Natural killer cell (primary cell): Measurements from ENCODE around the gene SCNN1A. TPM values are rescaled to one million over a fixed set of nuclear protein-coding genes. Genes with fewer than 3 reads are reported as not detected.
A peak's percentile ranks its signal among the peaks of the same experiment; 100 is the strongest.
"Not testable (repeated sequence)": the region's sequence is repeated elsewhere in the genome, so short reads cannot be mapped to it uniquely, and the experiment has no call there.

Source experiments
- ATAC-seq, 3 donors: fragments of 150-1000 bp in 2 of 3; fragments of 200-7000 bp in 1 of 3; cut with Tn5 transposase; 1 replicate in 1 of 3; 2 replicates in 2 of 3; pipeline ENCODE4 v1.10.0; 2021; ENCODE audit warnings: mild to moderate bottlenecking in 2 of 3, moderate library complexity in 2 of 3
- DNase-seq, 2 donors: peaks; one replicate each; pipeline versions ENCODE4 v3.0.0 to v3.0.0-alpha.2; 2013 to 2021; ENCODE audit warnings: mixed read lengths in 1 of 2
- H3K27ac ChIP-seq: one replicate; pipeline ENCODE4 v1.5.1; 2013; ENCODE audit warnings: mild to moderate bottlenecking, low read length
- H3K27me3 ChIP-seq: one replicate; pipeline ENCODE4 v1.6.1; 2013; ENCODE audit warnings: low read length; ENCODE audit not compliant: control insufficient read depth, insufficient read depth
- H3K36me3 ChIP-seq: one replicate; pipeline ENCODE4 v1.6.1; 2013; ENCODE audit warnings: low read length; ENCODE audit not compliant: control insufficient read depth, insufficient read depth
- H3K4me1 ChIP-seq: one replicate; pipeline ENCODE4 v1.6.1; 2013; ENCODE audit warnings: low read length; ENCODE audit not compliant: control insufficient read depth, insufficient read depth
- H3K4me3 ChIP-seq: one replicate; pipeline ENCODE4 v1.5.1; 2013; ENCODE audit warnings: low read length
- H3K9me3 ChIP-seq: one replicate; pipeline ENCODE4 v1.6.1; 2013; ENCODE audit warnings: low read length; ENCODE audit not compliant: control insufficient read depth, insufficient read depth
- H3K27ac Mint-ChIP-seq, 2 donors: one replicate each; pipeline ENCODE4 v1.8.0; 2022; ENCODE audit warnings: mild to moderate bottlenecking in 2 of 2, mixed read lengths in 2 of 2, moderate library complexity in 1 of 2
- H3K27me3 Mint-ChIP-seq, 2 donors: one replicate each; pipeline ENCODE4 v1.8.0; 2022; ENCODE audit warnings: low read depth in 2 of 2, mixed read lengths in 2 of 2
- H3K36me3 Mint-ChIP-seq: one replicate; pipeline ENCODE4 v1.8.0; 2022; ENCODE audit warnings: mixed read lengths
- H3K4me1 Mint-ChIP-seq, 2 donors: one replicate each; pipeline ENCODE4 v1.8.0; 2022; ENCODE audit warnings: mixed read lengths in 2 of 2
- H3K4me3 Mint-ChIP-seq: one replicate; pipeline ENCODE4 v1.8.0; 2022; ENCODE audit warnings: mild to moderate bottlenecking, moderate library complexity, mixed read lengths
- H3K9me3 Mint-ChIP-seq, 2 donors: one replicate each; pipeline ENCODE4 v1.8.0; 2022; ENCODE audit warnings: mixed read lengths in 2 of 2
- WGBS: methylation state at CpG from one replicate; pipeline ENCODE4 v1.1.7; 2013; ENCODE audit warnings: missing lambda C conversion rate; ENCODE audit not compliant: insufficient coverage; 5-methylcytosine and 5-hydroxymethylcytosine counted together
- intact Hi-C: fragments of 100-400 bp; cut with micrococcal nuclease; formaldehyde crosslinking; loops from one replicate; pipeline ENCODE4 v1.14.2; 2022
- total RNA-seq, 4 donors: library from RNA; stranded (reverse); fragments of 120-200 nt in 1 of 4; gene quantifications; one replicate each; pipeline versions ENCODE4 v1.2.3 to v1.2.4, GENCODE V29; 2013 to 2022
- TF ChIP-seq, protein P1 (sequence below): fragments of 200-600 bp; IDR thresholded peaks from one replicate; pipeline ENCODE4 v1.8.0; 2022; ENCODE audit warnings: antibody characterized with exemption

Gene SCNN1A
- total RNA-seq, 3 donors from 2014 or later (not counting 1 experiment from before 2014, with no cell fraction given), result 1.5 to 3.0 (median 1.5) TPM

GRCh38 chr12:6345319-6346091, 29.9 kb downstream of the SCNN1A start:
- H3K4me1 ChIP-seq, result peaks cover 54% of the 10 kb centered on the region
- H3K36me3 Mint-ChIP-seq, result no peaks in the 10 kb centered on the region
- H3K27ac Mint-ChIP-seq, result peak overlapping the region; percentile 57 to 88
- no peaks in the 10 kb centered on the region for H3K9me3 ChIP-seq
- peaks cover 38 to 57% of the 10 kb centered on the region in 2 donors for H3K4me1 Mint-ChIP-seq
- H3K27ac ChIP-seq, result no peak overlapping the region
- peak in 2 of 3 donors; percentile 56 to 65 for ATAC-seq
- intact Hi-C loops, result no loop called here
- H3K36me3 ChIP-seq, result no peaks in the 10 kb centered on the region
- H3K27me3 Mint-ChIP-seq, result no peaks in the 10 kb centered on the region
- peak in 1 of 2 donors; percentile 47 for DNase-seq
- peak overlapping the region; percentile 43 for H3K4me3 Mint-ChIP-seq
- H3K9me3 Mint-ChIP-seq, result no peaks in the 10 kb centered on the region
- WGBS, result 50% methylated on average over 8 of the region's 10 CpGs
- H3K4me3 ChIP-seq, result no peak overlapping the region
- TF ChIP-seq, protein P1, sequence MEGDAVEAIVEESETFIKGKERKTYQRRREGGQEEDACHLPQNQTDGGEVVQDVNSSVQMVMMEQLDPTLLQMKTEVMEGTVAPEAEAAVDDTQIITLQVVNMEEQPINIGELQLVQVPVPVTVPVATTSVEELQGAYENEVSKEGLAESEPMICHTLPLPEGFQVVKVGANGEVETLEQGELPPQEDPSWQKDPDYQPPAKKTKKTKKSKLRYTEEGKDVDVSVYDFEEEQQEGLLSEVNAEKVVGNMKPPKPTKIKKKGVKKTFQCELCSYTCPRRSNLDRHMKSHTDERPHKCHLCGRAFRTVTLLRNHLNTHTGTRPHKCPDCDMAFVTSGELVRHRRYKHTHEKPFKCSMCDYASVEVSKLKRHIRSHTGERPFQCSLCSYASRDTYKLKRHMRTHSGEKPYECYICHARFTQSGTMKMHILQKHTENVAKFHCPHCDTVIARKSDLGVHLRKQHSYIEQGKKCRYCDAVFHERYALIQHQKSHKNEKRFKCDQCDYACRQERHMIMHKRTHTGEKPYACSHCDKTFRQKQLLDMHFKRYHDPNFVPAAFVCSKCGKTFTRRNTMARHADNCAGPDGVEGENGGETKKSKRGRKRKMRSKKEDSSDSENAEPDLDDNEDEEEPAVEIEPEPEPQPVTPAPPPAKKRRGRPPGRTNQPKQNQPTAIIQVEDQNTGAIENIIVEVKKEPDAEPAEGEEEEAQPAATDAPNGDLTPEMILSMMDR, result no peak
- no peaks in the 10 kb centered on the region for H3K27me3 ChIP-seq

DNA sequence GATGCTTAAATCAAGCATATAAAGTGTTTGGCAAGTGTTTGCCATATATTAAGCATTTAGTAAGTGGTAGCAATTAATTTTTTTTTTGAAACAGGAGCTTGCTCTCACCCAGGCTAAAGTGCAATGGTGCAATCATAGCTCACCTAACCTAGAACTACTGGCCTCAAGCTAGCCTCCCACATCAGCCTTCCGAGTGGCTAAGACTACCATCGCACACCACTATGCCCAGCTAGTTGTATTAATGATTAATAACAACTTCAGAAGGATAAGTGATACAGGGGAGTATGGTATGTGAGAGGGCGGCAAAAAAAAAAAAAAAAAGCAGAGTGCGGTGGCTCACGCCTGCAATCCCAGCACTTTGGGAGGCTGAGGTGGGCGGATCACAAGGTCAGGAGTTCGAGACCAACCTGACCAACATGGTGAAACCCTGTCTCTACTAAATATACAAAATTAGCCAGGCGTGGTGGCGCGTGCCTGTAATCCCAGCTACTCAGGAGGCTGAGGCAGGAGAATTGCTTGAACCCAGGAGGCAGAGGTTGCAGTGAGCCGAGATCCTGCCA, 31.2 kb downstream of the SCNN1A start:
- H3K4me3 Mint-ChIP-seq, H3K27ac ChIP-seq, H3K36me3 Mint-ChIP-seq, H3K9me3 ChIP-seq, H3K27me3 Mint-ChIP-seq, ATAC-seq, H3K27me3 ChIP-seq, H3K4me3 ChIP-seq, H3K36me3 ChIP-seq, H3K9me3 Mint-ChIP-seq, intact Hi-C loops, DNase-seq: not testable (repeated sequence)
- peaks cover 38 to 57% of the 10 kb centered on the region in 2 donors for H3K4me1 Mint-ChIP-seq
- H3K27ac Mint-ChIP-seq, result peak overlapping the region in 1 of 2 donors; percentile 27
- 93% methylated on average over 9 of the region's 11 CpGs for WGBS
- peaks cover 65% of the 10 kb centered on the region for H3K4me1 ChIP-seq

GRCh38 chr12:6343518-6343917, 31.8 kb downstream of the SCNN1A start:
- intact Hi-C loops, result no loop called here
- Mint-ChIP-seq H3K27me3 (no peaks in the 10 kb centered on the region), H3K9me3 (no peaks in the 10 kb centered on the region), H3K27ac (no peak overlapping the region), H3K36me3 (no peaks in the 10 kb centered on the region), H3K4me1 (peaks cover 38 to 57% of the 10 kb centered on the region in 2 donors), H3K4me3 (no peak overlapping the region)
- Histone ChIP-seq H3K9me3 (no peaks in the 10 kb centered on the region), H3K27me3 (no peaks in the 10 kb centered on the region), H3K4me3 (no peak overlapping the region), H3K27ac (peak overlapping the region; percentile 29), H3K4me1 (peaks cover 71% of the 10 kb centered on the region), H3K36me3 (no peaks in the 10 kb centered on the region)
- DNase-seq (no peak), ATAC-seq (no peak)
- TF ChIP-seq, protein P1, result no peak
- 91% methylated on average over 4 of the region's 5 CpGs for WGBS

- WGBS, result 56% methylated on average over 7 of the region's 7 CpGs
- no peak for DNase-seq
Observed at GRCh38 chr12:6342140-6342889, 33.0 kb downstream of the SCNN1A start.

More at GRCh38 chr12:6342140-6342889, 33.0 kb downstream of the SCNN1A start:
- Histone ChIP-seq H3K4me3 (peak overlapping the region; percentile 94), H3K9me3 (no peaks in the 10 kb centered on the region), H3K27ac (peak overlapping the region; percentile 79), H3K4me1 (peaks cover 74% of the 10 kb centered on the region), H3K27me3 (no peaks in the 10 kb centered on the region), H3K36me3 (no peaks in the 10 kb centered on the region)
- Mint-ChIP-seq H3K27ac (no peak overlapping the region), H3K4me1 (peaks cover 38 to 53% of the 10 kb centered on the region in 2 donors), H3K9me3 (no peaks in the 10 kb centered on the region), H3K36me3 (no peaks in the 10 kb centered on the region), H3K27me3 (no peaks in the 10 kb centered on the region), H3K4me3 (no peak overlapping the region)
- no peak for ATAC-seq
- TF ChIP-seq, protein P1, result no peak
- intact Hi-C loops, result no loop called here
